GM12891 (cell line): ENCODE measurements around the gene AKAP12.

Source experiments
- POLR2A ChIP-seq: IDR thresholded peaks from 2 replicates; pipeline ENCODE4 v1.6.1; 2011; ENCODE audit warnings: low read depth, low read length, control low read depth
- POLR2AphosphoS5 ChIP-seq: IDR thresholded peaks from 2 replicates; pipeline ENCODE4 v1.6.1; 2011; ENCODE audit warnings: low read depth, low read length, control low read depth
- POU2F2 ChIP-seq: IDR thresholded peaks from 2 replicates; pipeline ENCODE4 v1.6.1; 2011; ENCODE audit warnings: low read depth, mild to moderate bottlenecking, control low read depth, low read length, moderate library complexity
- TAF1 ChIP-seq: IDR thresholded peaks from 2 replicates; pipeline ENCODE4 v1.6.1; 2011; ENCODE audit warnings: low read depth, low read length, control low read depth

DNA sequence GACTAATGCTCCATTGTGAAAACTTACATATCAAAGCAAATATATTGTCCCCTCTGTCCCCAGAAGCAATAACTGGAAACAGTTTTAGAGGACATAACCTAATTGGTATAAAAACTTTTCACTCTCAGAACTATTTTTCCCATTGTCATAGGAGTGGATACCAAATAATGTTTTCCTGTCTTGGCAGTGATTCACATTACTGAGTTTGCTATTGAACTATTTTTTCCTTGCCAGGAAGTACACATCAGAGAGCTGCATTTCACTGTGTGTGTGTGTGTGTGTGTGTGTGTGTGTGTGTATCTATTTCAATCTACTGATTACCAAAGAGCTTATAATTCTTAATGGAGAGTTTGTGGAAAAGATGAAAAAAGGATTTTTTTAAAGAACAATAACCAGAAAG is 45.4 kb downstream of the AKAP12 start:
- TF ChIP-seq TAF1 (no peak), POU2F2 (no peak), POLR2A (no peak), POLR2AphosphoS5 (no peak)
